ENCODE results near the gene SH3BP5L.
"Not testable (repeated sequence)": the region's sequence is repeated elsewhere in the genome, so short reads cannot be mapped to it uniquely, and the experiment has no call there.

SH3BP5L gene

GRCh38 chr1:248841702-248842395 is 16.1 kb upstream of the SH3BP5L start:
- H3K9ac ChIP-seq (ENCODE audit: low read depth, low read length), result no peak overlapping the region
- no peak overlapping the region for H3K27ac ChIP-seq (ENCODE audit: low read depth, low read length)

GRCh38 chr1:248840946-248841345 is 15.2 kb upstream of the SH3BP5L start:
- Histone ChIP-seq H3K4me1 (ENCODE audit: control insufficient read depth, insufficient read depth, low read length) (0 out of 2 replicates have a peak, but pooled peaks cover 8% of the 10 kb centered on the region), H3K9ac (ENCODE audit: low read depth, low read length) (no peak overlapping the region), H3K27me3 (ENCODE audit: control insufficient read depth, insufficient read depth, low read length) (peaks cover 3% of the 10 kb centered on the region; the same call in 1 of the 2 replicates), H3K36me3 (ENCODE audit: control insufficient read depth, insufficient read depth, low read length) (peaks cover 19% of the 10 kb centered on the region), H3K9me3 (ENCODE audit: control insufficient read depth, insufficient read depth, low read length) (no peaks in the 10 kb centered on the region), H3K4me3 (ENCODE audit: low read depth, low read length) (no peak overlapping the region), H3K27ac (ENCODE audit: low read depth, low read length) (no peak overlapping the region)

More at GRCh38 chr1:248841702-248842395, 16.1 kb upstream of the SH3BP5L start:
- Histone ChIP-seq H3K4me1 (ENCODE audit: control insufficient read depth, insufficient read depth, low read length) (0 out of 2 replicates have a peak, but pooled peaks cover 8% of the 10 kb centered on the region), H3K9me3 (ENCODE audit: control insufficient read depth, insufficient read depth, low read length) (no peaks in the 10 kb centered on the region), H3K36me3 (ENCODE audit: control insufficient read depth, insufficient read depth, low read length) (peaks cover 28% of the 10 kb centered on the region), H3K27me3 (ENCODE audit: control insufficient read depth, insufficient read depth, low read length) (peaks cover 3% of the 10 kb centered on the region; the same call in 1 of the 2 replicates), H3K4me3 (ENCODE audit: low read depth, low read length) (no peak overlapping the region)

- no peaks in the 10 kb centered on the region for H3K9me3 ChIP-seq (ENCODE audit: control insufficient read depth, insufficient read depth, low read length)
- H3K9ac ChIP-seq (ENCODE audit: low read depth, low read length), result 0 out of 2 replicates have a peak overlapping the region, but pooled peaks have one; percentile 87
- peaks cover 4% of the 10 kb centered on the region; the same call in 1 of the 2 replicates for H3K27me3 ChIP-seq (ENCODE audit: control insufficient read depth, insufficient read depth, low read length)
- H3K36me3 ChIP-seq (ENCODE audit: control insufficient read depth, insufficient read depth, low read length), result 0 out of 2 replicates have a peak, but pooled peaks cover 2% of the 10 kb centered on the region
- H3K4me3 ChIP-seq (ENCODE audit: low read depth, low read length), result peak overlapping the region; percentile 92
- peak overlapping the region; percentile 86 for H3K27ac ChIP-seq (ENCODE audit: low read depth, low read length)
- 0 out of 2 replicates have a peak, but pooled peaks cover 8% of the 10 kb centered on the region for H3K4me1 ChIP-seq (ENCODE audit: control insufficient read depth, insufficient read depth, low read length)
Measured at GRCh38 chr1:248839168-248839555, 13.4 kb upstream of the SH3BP5L start.

GRCh38 chr1:248838357-248839167 is 12.8 kb upstream of the SH3BP5L start:
- peak overlapping the region; percentile 87 for H3K9ac ChIP-seq (ENCODE audit: low read depth, low read length)
- H3K27me3 ChIP-seq (ENCODE audit: control insufficient read depth, insufficient read depth, low read length), result peaks cover 6% of the 10 kb centered on the region; the same call in 1 of the 2 replicates
- H3K27ac ChIP-seq (ENCODE audit: low read depth, low read length), result peak overlapping the region; percentile 86
- no peaks in the 10 kb centered on the region for H3K9me3 ChIP-seq (ENCODE audit: control insufficient read depth, insufficient read depth, low read length)
- peak overlapping the region; percentile 92 for H3K4me3 ChIP-seq (ENCODE audit: low read depth, low read length)
- H3K36me3 ChIP-seq (ENCODE audit: control insufficient read depth, insufficient read depth, low read length), result 0 out of 2 replicates have a peak, but pooled peaks cover 2% of the 10 kb centered on the region
- 0 out of 2 replicates have a peak, but pooled peaks cover 8% of the 10 kb centered on the region for H3K4me1 ChIP-seq (ENCODE audit: control insufficient read depth, insufficient read depth, low read length)

GRCh38 chr1:248837781-248838356 is 12.2 kb upstream of the SH3BP5L start, which contains the start of gene ZNF672:
Gene ZNF672, plus strand, starts transcription at chr1:248838224. Its CDS starts 9,051 bp downstream, at chr1:248847275.
- H3K9ac ChIP-seq (ENCODE audit: low read depth, low read length), result peak within 1 kb of the TSS; percentile 87
- H3K27me3 ChIP-seq (ENCODE audit: control insufficient read depth, insufficient read depth, low read length), result peaks cover 6% of the 10 kb centered on the region; the same call in 1 of the 2 replicates
- no peaks in the 10 kb centered on the region for H3K36me3 ChIP-seq (ENCODE audit: control insufficient read depth, insufficient read depth, low read length)
- 0 out of 2 replicates have a peak, but pooled peaks cover 8% of the 10 kb centered on the region for H3K4me1 ChIP-seq (ENCODE audit: control insufficient read depth, insufficient read depth, low read length)
- H3K9me3 ChIP-seq (ENCODE audit: control insufficient read depth, insufficient read depth, low read length), result no peaks in the 10 kb centered on the region
- H3K4me3 ChIP-seq (ENCODE audit: low read depth, low read length), result peak within 1 kb of the TSS; percentile 92
- H3K27ac ChIP-seq (ENCODE audit: low read depth, low read length), result peak within 1 kb of the TSS; percentile 86

GRCh38 chr1:248837045-248837780 is 11.5 kb upstream of the SH3BP5L start:
- H3K27ac ChIP-seq (ENCODE audit: low read depth, low read length), result peak overlapping the region; percentile 59
- H3K4me1 ChIP-seq (ENCODE audit: control insufficient read depth, insufficient read depth, low read length), result 0 out of 2 replicates have a peak, but pooled peaks cover 8% of the 10 kb centered on the region
- H3K27me3 ChIP-seq (ENCODE audit: control insufficient read depth, insufficient read depth, low read length), result peaks cover 6% of the 10 kb centered on the region; the same call in 1 of the 2 replicates
- peak overlapping the region; percentile 53; the same call in 1 of the 2 replicates for H3K9ac ChIP-seq (ENCODE audit: low read depth, low read length)
- peak overlapping the region; percentile 92 for H3K4me3 ChIP-seq (ENCODE audit: low read depth, low read length)
- no peaks in the 10 kb centered on the region for H3K9me3 ChIP-seq (ENCODE audit: control insufficient read depth, insufficient read depth, low read length)
- no peaks in the 10 kb centered on the region for H3K36me3 ChIP-seq (ENCODE audit: control insufficient read depth, insufficient read depth, low read length)

GRCh38 chr1:248834343-248834940 is 8.7 kb upstream of the SH3BP5L start:
- Histone ChIP-seq H3K36me3 (ENCODE audit: control insufficient read depth, insufficient read depth, low read length) (no peaks in the 10 kb centered on the region), H3K27ac (ENCODE audit: low read depth, low read length) (no peak overlapping the region), H3K9me3 (ENCODE audit: control insufficient read depth, insufficient read depth, low read length) (no peaks in the 10 kb centered on the region), H3K4me1 (ENCODE audit: control insufficient read depth, insufficient read depth, low read length) (0 out of 2 replicates have a peak, but pooled peaks cover 5% of the 10 kb centered on the region), H3K27me3 (ENCODE audit: control insufficient read depth, insufficient read depth, low read length) (peaks cover 6% of the 10 kb centered on the region; the same call in 1 of the 2 replicates), H3K4me3 (ENCODE audit: low read depth, low read length) (no peak overlapping the region), H3K9ac (ENCODE audit: low read depth, low read length) (no peak overlapping the region)

GRCh38 chr1:248831842-248832241 is 6.1 kb upstream of the SH3BP5L start:
- H3K27ac ChIP-seq (ENCODE audit: low read depth, low read length), result no peak overlapping the region

GRCh38 chr1:248830718-248831017 is 5.0 kb upstream of the SH3BP5L start:
- not testable (repeated sequence) for H3K9ac ChIP-seq (ENCODE audit: low read depth, low read length); H3K27me3 ChIP-seq (ENCODE audit: control insufficient read depth, insufficient read depth, low read length); H3K36me3 ChIP-seq (ENCODE audit: control insufficient read depth, insufficient read depth, low read length); H3K9me3 ChIP-seq (ENCODE audit: control insufficient read depth, insufficient read depth, low read length); H3K4me3 ChIP-seq (ENCODE audit: low read depth, low read length); H3K4me1 ChIP-seq (ENCODE audit: control insufficient read depth, insufficient read depth, low read length); H3K27ac ChIP-seq (ENCODE audit: low read depth, low read length)

More at GRCh38 chr1:248831842-248832241, 6.1 kb upstream of the SH3BP5L start:
- Histone ChIP-seq H3K27me3 (ENCODE audit: control insufficient read depth, insufficient read depth, low read length) (peaks cover 3% of the 10 kb centered on the region; the same call in 1 of the 2 replicates), H3K9me3 (ENCODE audit: control insufficient read depth, insufficient read depth, low read length) (no peaks in the 10 kb centered on the region), H3K36me3 (ENCODE audit: control insufficient read depth, insufficient read depth, low read length) (no peaks in the 10 kb centered on the region), H3K4me1 (ENCODE audit: control insufficient read depth, insufficient read depth, low read length) (0 out of 2 replicates have a peak, but pooled peaks cover 1% of the 10 kb centered on the region), H3K9ac (ENCODE audit: low read depth, low read length) (no peak overlapping the region), H3K4me3 (ENCODE audit: low read depth, low read length) (no peak overlapping the region)

GRCh38 chr1:248828845-248829244 is 3.1 kb upstream of the SH3BP5L start:
- no peaks in the 10 kb centered on the region for H3K9me3 ChIP-seq (ENCODE audit: control insufficient read depth, insufficient read depth, low read length)
- no peak overlapping the region for H3K9ac ChIP-seq (ENCODE audit: low read depth, low read length)
- H3K36me3 ChIP-seq (ENCODE audit: control insufficient read depth, insufficient read depth, low read length), result peaks cover 9% of the 10 kb centered on the region; the same call in 1 of the 2 replicates
- H3K27me3 ChIP-seq (ENCODE audit: control insufficient read depth, insufficient read depth, low read length), result no peaks in the 10 kb centered on the region
- H3K27ac ChIP-seq (ENCODE audit: low read depth, low read length), result no peak overlapping the region
- no peak overlapping the region for H3K4me3 ChIP-seq (ENCODE audit: low read depth, low read length)
- H3K4me1 ChIP-seq (ENCODE audit: control insufficient read depth, insufficient read depth, low read length), result peaks cover 3% of the 10 kb centered on the region; the same call in 1 of the 2 replicates
